GM10847 (cell line): ENCODE results near the gene OAF.

Source experiments
- POLR2A ChIP-seq: IDR thresholded peaks from 2 replicates; pipeline ENCODE4 v1.6.1; 2011; ENCODE audit not compliant: insufficient read length; ENCODE audit errors: extremely low read depth

Gene OAF

DNA sequence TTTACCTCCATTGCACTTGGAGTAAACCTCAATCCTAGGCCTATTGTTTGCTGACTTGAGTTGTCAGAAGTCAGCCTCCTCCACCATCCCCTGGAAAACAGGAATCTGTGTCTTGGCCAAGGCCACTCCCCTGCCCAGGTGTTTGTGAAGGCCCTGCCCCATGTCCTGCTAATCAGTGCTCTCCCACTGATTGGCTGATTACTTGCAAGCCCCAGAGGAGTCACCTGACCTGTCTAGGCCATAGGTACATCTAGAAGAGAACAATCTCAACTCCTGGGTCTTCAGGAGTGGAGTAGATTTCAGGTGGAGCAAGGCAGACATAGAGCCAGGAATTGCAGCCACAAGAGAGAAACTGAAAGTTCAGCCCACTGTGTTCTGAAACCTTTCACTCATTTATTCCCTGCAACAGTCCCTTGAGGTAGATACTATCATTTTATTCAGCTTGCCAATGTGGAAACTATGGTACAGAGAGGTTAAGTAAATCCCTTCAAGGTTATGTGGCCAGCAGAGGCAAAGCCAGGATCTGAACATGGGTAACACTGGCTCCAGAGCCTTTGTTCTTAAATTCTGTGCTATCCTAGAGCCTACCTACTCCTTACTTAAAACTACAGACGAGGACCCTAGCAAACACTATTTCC is 10.4 kb downstream of the OAF start:
- TF ChIP-seq POLR2A: no peak

DNA sequence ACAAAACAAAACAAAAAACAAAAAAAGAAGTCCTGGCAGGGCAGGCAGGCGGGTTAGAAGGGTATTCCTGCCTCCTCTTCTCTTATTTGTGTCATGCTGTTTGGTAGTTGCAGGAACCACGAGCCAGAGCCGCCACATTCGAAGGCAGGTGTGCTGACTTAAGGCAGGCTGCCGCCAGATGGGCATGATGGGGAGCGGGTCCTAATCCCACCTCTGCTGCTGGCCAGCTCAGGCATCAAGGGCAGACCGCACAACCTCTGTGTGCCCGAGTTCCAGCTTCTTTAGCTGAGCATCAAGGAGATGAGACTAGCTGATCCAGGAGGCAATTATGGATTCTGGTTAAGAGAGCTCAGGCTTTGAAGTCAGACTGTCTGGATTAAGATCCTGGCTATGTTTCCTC is 12.1 kb downstream of the OAF start:
- TF ChIP-seq POLR2A: no peak

- no peak for TF ChIP-seq POLR2A
Measured at GRCh38 chr11:120223793-120224192, 13.0 kb downstream of the OAF start.

GRCh38 chr11:120224361-120224760 is 13.5 kb downstream of the OAF start:
- TF ChIP-seq POLR2A: no peak

- no peak for TF ChIP-seq POLR2A
Measured at GRCh38 chr11:120224972-120225909, 14.4 kb downstream of the OAF start.

- no peak for TF ChIP-seq POLR2A
Measured at GRCh38 chr11:120226242-120226641, 15.4 kb downstream of the OAF start.

DNA sequence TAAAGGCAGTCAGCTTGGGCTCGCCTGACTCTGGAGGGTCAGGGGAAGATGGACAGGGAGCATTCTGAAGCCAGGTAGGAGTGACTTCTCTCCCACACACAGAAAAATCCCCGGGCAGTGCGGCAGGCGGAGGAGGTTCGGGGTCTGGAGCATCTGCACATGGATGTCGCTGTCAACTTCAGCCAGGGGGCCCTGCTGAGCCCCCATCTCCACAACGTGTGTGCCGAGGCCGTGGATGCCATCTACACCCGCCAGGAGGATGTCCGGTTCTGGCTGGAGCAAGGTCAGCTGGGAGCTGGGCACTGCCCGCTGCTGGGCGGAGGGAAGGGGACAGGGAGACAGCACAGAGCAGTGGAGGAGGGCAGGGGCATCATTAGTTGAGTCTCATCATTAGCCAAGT is 15.9 kb downstream of the OAF start:
- TF ChIP-seq POLR2A: no peak

- no peak for TF ChIP-seq POLR2A
Measured at GRCh38 chr11:120227228-120227852, 16.5 kb downstream of the OAF start.

DNA sequence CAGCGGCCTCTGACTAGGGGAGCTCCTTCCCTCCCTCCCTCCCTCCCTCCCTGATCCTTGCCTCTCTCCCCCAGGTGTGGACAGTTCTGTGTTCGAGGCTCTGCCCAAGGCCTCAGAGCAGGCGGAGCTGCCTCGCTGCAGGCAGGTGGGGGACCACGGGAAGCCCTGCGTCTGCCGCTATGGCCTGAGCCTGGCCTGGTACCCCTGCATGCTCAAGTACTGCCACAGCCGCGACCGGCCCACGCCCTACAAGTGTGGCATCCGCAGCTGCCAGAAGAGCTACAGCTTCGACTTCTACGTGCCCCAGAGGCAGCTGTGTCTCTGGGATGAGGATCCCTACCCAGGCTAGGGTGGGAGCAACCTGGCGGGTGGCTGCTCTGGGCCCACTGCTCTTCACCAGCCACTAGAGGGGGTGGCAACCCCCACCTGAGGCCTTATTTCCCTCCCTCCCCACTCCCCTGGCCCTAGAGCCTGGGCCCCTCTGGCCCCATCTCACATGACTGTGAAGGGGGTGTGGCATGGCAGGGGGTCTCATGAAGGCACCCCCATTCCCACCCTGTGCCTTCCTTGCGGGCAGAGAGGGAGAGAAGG is 18.1 kb downstream of the OAF start:
- no peak for TF ChIP-seq POLR2A

- TF ChIP-seq POLR2A: no peak
Measured at GRCh38 chr11:120229451-120230424, 18.9 kb downstream of the OAF start.

- no peak for TF ChIP-seq POLR2A
Measured at GRCh38 chr11:120230433-120231071, 19.7 kb downstream of the OAF start.

- no peak for TF ChIP-seq POLR2A
Measured at GRCh38 chr11:120231963-120232362, 21.1 kb downstream of the OAF start.

GRCh38 chr11:120233207-120233803 is 22.5 kb downstream of the OAF start:
- TF ChIP-seq POLR2A: no peak
